Measurements from ENCODE around the gene CRACR2B.

GRCh38 chr11:803467-803742 is 24.3 kb upstream of the CRACR2B start:
- TF ChIP-seq GATA2 (IDR thresholded peaks at IDR 0.05; ENCODE audit: low read depth, low read length) (no peak), GATA3 (IDR thresholded peaks at IDR 0.05; ENCODE audit: low read depth, low read length) (no peak)
